AG04449 (cell line): ENCODE data around the gene UTP14A.

Experiments
- CTCF ChIA-PET: fragments of 350-600 bp; formaldehyde crosslinking; extraction: SDS; loops from one replicate; lab custom pipeline; 2021; ENCODE audit warnings: antibody characterized with exemption; lab: Yijun Ruan, JAX
- POLR2A ChIA-PET: fragments of 400-600, 350-600 bp; formaldehyde crosslinking; extraction: SDS; loops from one replicate; lab custom pipeline; 2020; ENCODE audit warnings: antibody characterized with exemption, inconsistent platforms; lab: Yijun Ruan, JAX
- DNase-seq: peaks from one replicate; pipeline ENCODE4 v3.0.0-alpha.2; 2010; ENCODE audit warnings: low read depth, low spot score
- H3K4me3 ChIP-seq: 2 replicates; pipeline ENCODE4 v1.5.1; 2011; ENCODE audit warnings: low read depth, mild to moderate bottlenecking, control low read depth, low read length
- TF ChIP-seq, protein P1 (sequence below): IDR thresholded peaks from one replicate; pipeline ENCODE4 v1.5.1; 2011; ENCODE audit warnings: mild to moderate bottlenecking, moderate library complexity, low read length, control low read depth, inconsistent platforms; ENCODE audit not compliant: insufficient read depth; ENCODE audit errors: missing control alignments

UTP14A gene

DNA sequence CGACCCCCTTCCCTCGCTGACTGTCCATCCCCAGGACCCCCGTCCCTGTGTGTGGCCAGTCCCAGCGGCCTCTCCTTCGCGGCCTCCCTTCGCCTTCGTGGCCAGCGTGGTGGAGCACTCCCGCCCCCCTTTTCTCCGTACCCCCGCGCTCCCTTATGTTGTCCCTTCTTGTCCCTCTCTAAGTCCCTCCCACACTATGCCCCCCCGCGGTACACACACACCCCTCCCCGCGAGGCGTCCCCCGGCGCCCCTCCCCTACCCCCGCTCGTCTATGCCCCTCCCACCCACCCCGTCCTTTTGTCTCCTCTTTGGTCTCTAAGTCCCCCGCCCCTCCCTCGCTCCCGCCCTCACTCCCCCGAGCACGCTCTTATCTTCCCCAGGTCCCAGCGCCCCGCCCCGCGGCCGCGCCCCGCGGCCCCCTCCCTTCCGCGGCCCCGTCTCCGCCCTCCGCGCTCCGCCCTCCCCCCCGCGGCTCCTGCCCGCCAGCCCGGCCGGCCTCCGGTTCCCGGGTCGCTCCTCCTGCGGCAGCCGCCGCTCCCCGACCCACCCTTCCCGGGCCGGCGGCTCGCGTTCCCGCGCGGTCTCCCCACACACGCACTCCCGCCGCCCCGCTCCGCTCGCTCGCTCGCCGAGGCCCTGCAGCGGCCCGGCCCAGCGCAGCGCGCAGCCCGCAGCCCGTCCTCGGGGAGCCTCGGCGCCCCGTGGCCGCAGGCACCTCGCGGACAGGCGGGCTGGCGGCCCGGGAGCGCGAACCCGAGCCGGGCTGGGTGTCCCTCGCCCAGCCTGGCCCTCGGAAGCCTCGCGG is 26.3 kb downstream of the UTP14A start:
- CTCF ChIA-PET, result interaction anchor here (3.3 kb wide), 1 partner anchor 128 kb away, joined by 21 read pairs; no protein-coding TSS in a partner anchor
- peak; percentile 37 for DNase-seq
- TF ChIP-seq, protein P1, sequence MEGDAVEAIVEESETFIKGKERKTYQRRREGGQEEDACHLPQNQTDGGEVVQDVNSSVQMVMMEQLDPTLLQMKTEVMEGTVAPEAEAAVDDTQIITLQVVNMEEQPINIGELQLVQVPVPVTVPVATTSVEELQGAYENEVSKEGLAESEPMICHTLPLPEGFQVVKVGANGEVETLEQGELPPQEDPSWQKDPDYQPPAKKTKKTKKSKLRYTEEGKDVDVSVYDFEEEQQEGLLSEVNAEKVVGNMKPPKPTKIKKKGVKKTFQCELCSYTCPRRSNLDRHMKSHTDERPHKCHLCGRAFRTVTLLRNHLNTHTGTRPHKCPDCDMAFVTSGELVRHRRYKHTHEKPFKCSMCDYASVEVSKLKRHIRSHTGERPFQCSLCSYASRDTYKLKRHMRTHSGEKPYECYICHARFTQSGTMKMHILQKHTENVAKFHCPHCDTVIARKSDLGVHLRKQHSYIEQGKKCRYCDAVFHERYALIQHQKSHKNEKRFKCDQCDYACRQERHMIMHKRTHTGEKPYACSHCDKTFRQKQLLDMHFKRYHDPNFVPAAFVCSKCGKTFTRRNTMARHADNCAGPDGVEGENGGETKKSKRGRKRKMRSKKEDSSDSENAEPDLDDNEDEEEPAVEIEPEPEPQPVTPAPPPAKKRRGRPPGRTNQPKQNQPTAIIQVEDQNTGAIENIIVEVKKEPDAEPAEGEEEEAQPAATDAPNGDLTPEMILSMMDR, result no peak
- POLR2A ChIA-PET, result no interaction called here
- H3K4me3 ChIP-seq, result peak overlapping the region; percentile 63

DNA sequence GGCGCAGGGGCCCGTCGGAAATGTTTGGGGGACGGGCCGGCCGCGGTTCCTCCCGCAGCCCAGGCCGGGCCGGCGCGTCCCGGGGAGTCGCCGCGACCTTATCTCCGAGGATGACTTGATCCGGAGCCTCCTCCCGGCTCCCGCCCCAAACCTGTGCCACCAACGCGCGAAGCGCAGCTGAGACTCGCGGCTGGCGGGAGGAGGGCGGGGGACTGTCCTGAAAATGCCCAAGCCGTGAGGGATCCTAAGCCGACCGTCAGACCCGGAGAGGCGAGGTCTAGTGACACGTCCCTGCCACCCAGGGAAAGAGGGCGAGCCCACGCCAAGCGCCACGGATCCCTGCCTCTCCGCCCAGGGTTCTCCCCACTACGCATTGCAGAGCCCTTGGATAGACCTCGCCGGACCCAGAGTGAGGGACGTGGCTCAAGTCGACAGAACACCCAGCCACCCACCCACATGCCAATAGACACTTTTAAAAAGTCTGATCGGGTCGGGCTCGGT is 26.9 kb downstream of the UTP14A start:
- POLR2A ChIA-PET, result no interaction called here
- H3K4me3 ChIP-seq, result peak overlapping the region; percentile 20
- no peak for DNase-seq
- CTCF ChIA-PET, result interaction anchor here (0.9 kb wide), 1 partner anchor 128 kb away, joined by 4 read pairs; no protein-coding TSS in a partner anchor
- TF ChIP-seq, protein P1, result no peak

DNA sequence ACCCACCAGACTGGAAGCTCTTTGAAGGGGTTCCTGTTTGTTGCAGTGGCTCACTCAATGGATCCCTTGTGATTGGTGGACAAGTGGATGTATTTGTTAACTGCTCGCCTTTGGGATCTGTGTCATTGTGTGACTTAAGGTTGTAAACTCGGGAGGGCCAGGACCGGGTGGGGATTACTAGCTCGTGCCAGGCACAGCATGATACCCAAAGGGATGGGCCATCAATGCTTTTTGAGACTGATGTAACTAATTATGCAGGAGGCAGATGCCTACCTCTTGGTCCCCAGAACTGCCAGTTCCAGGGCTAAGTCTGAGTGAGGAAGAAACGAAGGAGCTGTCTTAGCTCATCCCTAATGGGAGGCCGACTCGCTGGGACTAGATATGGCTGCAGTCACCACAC is 27.7 kb downstream of the UTP14A start:
- POLR2A ChIA-PET, result interaction anchor here (0.6 kb wide), 1 partner anchor 11 kb away, joined by 4 read pairs; no protein-coding TSS in a partner anchor
- CTCF ChIA-PET, result interaction anchor here (0.9 kb wide), 1 partner anchor 127 kb away, joined by 4 read pairs; no protein-coding TSS in a partner anchor
- no peak overlapping the region for H3K4me3 ChIP-seq
- TF ChIP-seq, protein P1, result no peak
- no peak for DNase-seq

DNA sequence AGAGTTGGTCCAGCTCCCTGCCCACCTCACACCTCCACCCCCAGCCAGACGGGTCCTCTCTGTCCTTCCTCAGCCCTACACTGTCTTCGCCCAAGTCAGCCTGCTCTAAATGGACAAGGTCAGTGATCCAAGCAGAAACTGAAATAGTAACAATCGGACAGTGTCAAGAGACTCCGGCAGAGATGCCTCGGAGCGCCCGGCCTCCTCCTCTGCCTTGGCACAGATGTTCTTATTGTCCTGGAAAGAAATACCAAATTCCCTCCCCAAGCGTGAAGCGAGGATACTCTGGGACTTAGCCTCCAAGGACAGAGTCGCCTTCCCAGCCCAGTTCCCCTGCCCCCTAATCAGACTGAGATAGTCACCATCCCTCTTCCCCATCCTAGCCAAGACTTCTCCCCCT is 28.5 kb downstream of the UTP14A start:
- H3K4me3 ChIP-seq, result no peak overlapping the region
- no peak for DNase-seq
- POLR2A ChIA-PET, result interaction anchor here (0.6 kb wide), 1 partner anchor 12 kb away, joined by 4 read pairs; no protein-coding TSS in a partner anchor
- CTCF ChIA-PET, result no interaction called here
- TF ChIP-seq, protein P1, result no peak

DNA sequence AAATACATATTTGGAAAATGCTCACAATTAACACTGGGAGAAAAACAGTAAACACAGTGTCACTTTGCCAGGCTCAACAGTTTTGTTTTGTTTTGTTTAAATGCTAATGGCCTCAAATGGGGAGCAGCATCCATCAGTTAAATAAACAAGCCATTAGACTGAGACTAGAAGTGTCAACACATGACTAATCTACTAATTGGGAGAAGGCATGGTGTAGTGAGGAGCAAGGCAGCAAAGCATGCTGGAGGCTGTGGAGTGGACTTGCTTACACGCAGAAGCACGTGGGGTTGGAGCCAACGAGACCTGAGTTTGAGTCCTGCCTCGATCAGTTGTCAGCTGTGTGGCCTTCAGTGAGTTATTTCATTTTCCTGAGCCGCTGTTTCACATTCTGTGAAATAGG is 29.0 kb downstream of the UTP14A start:
- ChIA-PET CTCF (no interaction called here), POLR2A (no interaction called here)
- TF ChIP-seq, protein P1, result no peak
- DNase-seq, result no peak
- H3K4me3 ChIP-seq, result no peak overlapping the region

DNA sequence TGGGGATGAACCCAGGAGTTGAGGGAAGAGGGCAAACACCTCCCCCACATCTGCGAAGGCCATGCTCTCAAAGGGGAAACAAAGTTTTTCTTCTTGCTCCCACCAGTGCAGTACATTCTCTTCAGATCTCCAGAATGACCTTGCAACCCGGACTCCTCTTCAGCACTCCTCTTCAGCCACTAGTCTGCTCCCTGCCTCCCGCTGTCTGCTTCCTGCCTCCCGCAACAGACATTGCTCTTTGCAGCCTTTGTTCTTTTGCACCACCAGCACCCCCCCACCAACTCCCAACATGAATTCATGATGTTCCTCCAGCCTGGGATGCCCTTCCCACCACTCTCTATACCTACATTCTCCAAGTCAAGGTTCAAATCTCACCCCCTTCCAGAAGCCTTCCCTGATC is 32.1 kb downstream of the UTP14A start:
- TF ChIP-seq, protein P1, result no peak
- DNase-seq, result no peak
- POLR2A ChIA-PET, result no interaction called here
- CTCF ChIA-PET, result interaction anchor here (1.7 kb wide), 1 partner anchor 91 kb away, joined by 5 read pairs; no protein-coding TSS in a partner anchor
- no peak overlapping the region for H3K4me3 ChIP-seq
